Neural cell (in vitro differentiated cells): ENCODE results near the gene FSIP1. TPM values are rescaled to one million over a fixed set of nuclear protein-coding genes. Genes with fewer than 3 reads are reported as not detected.

Experiments used
- H2AFZ ChIP-seq: fragments of 200-600, 300-800 bp; sonication (generic), shearing (Covaris generic); 2 replicates; pipeline ENCODE4 v1.6.0; 2014; ENCODE audit warnings: low read depth, mild to moderate bottlenecking, antibody characterized with exemption, low read length, moderate library complexity
- H3F3A ChIP-seq: fragments of 200-600 bp; shearing (Covaris generic); 2 replicates; pipeline ENCODE4 v1.6.1; 2016; ENCODE audit warnings: mild to moderate bottlenecking, moderate library complexity, mixed read lengths, antibody characterized with exemption, low read length; ENCODE audit not compliant: insufficient read depth, poor library complexity, severe bottlenecking
- H3K27ac ChIP-seq: fragments of 200-600, 300-800 bp; sonication (generic), shearing (Covaris generic); 2 replicates; pipeline ENCODE4 v1.5.1; 2014; ENCODE audit warnings: mild to moderate bottlenecking, low read length, moderate library complexity
- H3K27me3 ChIP-seq: fragments of 300-800, 200-600 bp; sonication (generic), shearing (Covaris generic); 2 replicates; pipeline ENCODE4 v1.6.0; 2014; ENCODE audit warnings: mild to moderate bottlenecking, low read depth, low read length, moderate library complexity; ENCODE audit not compliant: insufficient read depth
- H3K36me3 ChIP-seq: fragments of 300-800, 200-600 bp; sonication (generic), shearing (Covaris generic); 2 replicates; pipeline ENCODE4 v1.5.1; 2014; ENCODE audit warnings: mild to moderate bottlenecking, antibody characterized with exemption, low read length, moderate library complexity; ENCODE audit not compliant: insufficient read depth
- H3K4me2 ChIP-seq: fragments of 300-800, 200-600 bp; sonication (generic), shearing (Covaris generic); 2 replicates; pipeline ENCODE4 v1.6.0; 2014; ENCODE audit warnings: mild to moderate bottlenecking, low read length
- H3K4me3 ChIP-seq: fragments of 300-800, 200-600 bp; sonication (generic), shearing (Covaris generic); 2 replicates; pipeline ENCODE4 v1.5.1; 2014; ENCODE audit warnings: mild to moderate bottlenecking, low read length, moderate library complexity
- H3K79me2 ChIP-seq: fragments of 200-600 bp; shearing (Covaris generic); replicated peaks from 2 replicates; pipeline ENCODE4 v1.6.0; 2014; ENCODE audit warnings: mild to moderate bottlenecking, low read length, moderate library complexity; ENCODE audit not compliant: insufficient read depth
- H3K9ac ChIP-seq: fragments of 300-800, 200-600 bp; sonication (generic), shearing (Covaris generic); 2 replicates; pipeline ENCODE4 v1.6.1; 2016; ENCODE audit warnings: mild to moderate bottlenecking, low read length, mixed read lengths
- H3K9me2 ChIP-seq: fragments of 200-600 bp; shearing (Covaris generic); 2 replicates; pipeline ENCODE4 v1.6.1; 2016; ENCODE audit warnings: mild to moderate bottlenecking, low read length, mixed read lengths; ENCODE audit not compliant: insufficient read depth
- H3K9me3 ChIP-seq: fragments of 200-600, 300-800 bp; sonication (generic), shearing (Covaris generic); 2 replicates; pipeline ENCODE4 v1.6.1; 2016; ENCODE audit warnings: mild to moderate bottlenecking, mixed run types, low read length, moderate library complexity, mixed read lengths
- H4K20me1 ChIP-seq: fragments of 200-600 bp; shearing (Covaris generic); 2 replicates; pipeline ENCODE4 v1.6.1; 2016; ENCODE audit warnings: mild to moderate bottlenecking, mixed run types; ENCODE audit not compliant: insufficient read depth
- CTCF ChIP-seq: fragments of 450-650 bp; IDR thresholded peaks from 2 replicates; pipeline ENCODE4 v1.5.1; 2014; ENCODE audit warnings: antibody characterized with exemption, mild to moderate bottlenecking, moderate library complexity; ENCODE audit not compliant: poor library complexity, severe bottlenecking
- EP300 ChIP-seq: fragments of 450-650 bp; conservative IDR thresholded peaks from 2 replicates; pipeline ENCODE4 v1.6.1; 2014; ENCODE audit warnings: antibody characterized with exemption, mild to moderate bottlenecking, moderate library complexity; ENCODE audit not compliant: poor library complexity, severe bottlenecking
- EZH2 ChIP-seq: fragments of 200-600, 300-800 bp; shearing (Covaris generic), sonication (generic); IDR thresholded peaks from 2 replicates; pipeline ENCODE4 v1.6.1; 2014; ENCODE audit warnings: antibody characterized with exemption, low read length, borderline replicate concordance, mild to moderate bottlenecking; ENCODE audit not compliant: insufficient read depth, poor library complexity, severe bottlenecking
- MXI1 ChIP-seq: fragments of 450-650 bp; conservative IDR thresholded peaks from 2 replicates; pipeline ENCODE4 v1.6.1; 2014; ENCODE audit warnings: antibody characterized with exemption, mild to moderate bottlenecking; ENCODE audit not compliant: poor library complexity, severe bottlenecking
- POLR2AphosphoS5 ChIP-seq: IDR thresholded peaks from 2 replicates; pipeline ENCODE4 v1.6.1; 2012
- RAD21 ChIP-seq: fragments of 450-650 bp; conservative IDR thresholded peaks from 2 replicates; pipeline ENCODE4 v1.6.1; 2014; ENCODE audit warnings: antibody characterized with exemption, mild to moderate bottlenecking, moderate library complexity
- SMC3 ChIP-seq: fragments of 450-650 bp; conservative IDR thresholded peaks from 2 replicates; pipeline ENCODE4 v1.6.1; 2014; ENCODE audit warnings: antibody characterized with exemption, mild to moderate bottlenecking, moderate library complexity; ENCODE audit not compliant: poor library complexity
- TAF1 ChIP-seq: IDR thresholded peaks from 2 replicates; pipeline ENCODE4 v1.6.1; 2012; ENCODE audit warnings: low read depth
- polyA plus RNA-seq: library from polyadenylated mRNA; depleted of rRNA; stranded (reverse); fragments of >200 nt; gene quantifications from 2 replicates; pipeline ENCODE4 v1.2.3, GENCODE V29; 2014
- TF ChIP-seq, protein P1 (sequence below): IDR thresholded peaks from 2 replicates; pipeline ENCODE4 v1.6.1; 2012; ENCODE audit warnings: borderline replicate concordance

FSIP1 gene
- polyA plus RNA-seq, 1 donor from 2014 or later, result 3.8 TPM

DNA sequence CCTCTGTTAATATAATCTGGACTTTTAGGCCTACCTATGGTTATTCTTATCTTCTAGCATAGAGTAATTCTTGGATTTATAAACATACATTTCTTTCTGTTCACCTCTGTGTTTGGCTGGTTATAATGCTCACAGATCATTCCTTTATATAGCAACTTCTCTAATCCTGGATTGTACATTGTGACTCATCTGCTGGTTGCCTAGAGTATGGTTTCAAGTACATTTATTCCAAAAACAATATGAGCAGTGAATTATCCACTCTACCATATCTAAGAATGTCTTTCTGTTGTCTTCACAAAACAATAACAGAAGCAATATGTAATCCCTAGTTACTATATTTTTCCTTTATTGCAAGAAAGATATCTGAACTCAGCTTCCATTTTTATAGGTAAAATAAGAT lies 35.3 kb downstream of the FSIP1 start:
- no peak overlapping the region for H2AFZ ChIP-seq
- H3K9ac ChIP-seq, result no peak overlapping the region
- TF ChIP-seq EZH2 (no peak), MXI1 (no peak), EP300 (no peak), CTCF (no peak), POLR2AphosphoS5 (no peak), TAF1 (no peak), RAD21 (no peak)
- TF ChIP-seq, protein P1, sequence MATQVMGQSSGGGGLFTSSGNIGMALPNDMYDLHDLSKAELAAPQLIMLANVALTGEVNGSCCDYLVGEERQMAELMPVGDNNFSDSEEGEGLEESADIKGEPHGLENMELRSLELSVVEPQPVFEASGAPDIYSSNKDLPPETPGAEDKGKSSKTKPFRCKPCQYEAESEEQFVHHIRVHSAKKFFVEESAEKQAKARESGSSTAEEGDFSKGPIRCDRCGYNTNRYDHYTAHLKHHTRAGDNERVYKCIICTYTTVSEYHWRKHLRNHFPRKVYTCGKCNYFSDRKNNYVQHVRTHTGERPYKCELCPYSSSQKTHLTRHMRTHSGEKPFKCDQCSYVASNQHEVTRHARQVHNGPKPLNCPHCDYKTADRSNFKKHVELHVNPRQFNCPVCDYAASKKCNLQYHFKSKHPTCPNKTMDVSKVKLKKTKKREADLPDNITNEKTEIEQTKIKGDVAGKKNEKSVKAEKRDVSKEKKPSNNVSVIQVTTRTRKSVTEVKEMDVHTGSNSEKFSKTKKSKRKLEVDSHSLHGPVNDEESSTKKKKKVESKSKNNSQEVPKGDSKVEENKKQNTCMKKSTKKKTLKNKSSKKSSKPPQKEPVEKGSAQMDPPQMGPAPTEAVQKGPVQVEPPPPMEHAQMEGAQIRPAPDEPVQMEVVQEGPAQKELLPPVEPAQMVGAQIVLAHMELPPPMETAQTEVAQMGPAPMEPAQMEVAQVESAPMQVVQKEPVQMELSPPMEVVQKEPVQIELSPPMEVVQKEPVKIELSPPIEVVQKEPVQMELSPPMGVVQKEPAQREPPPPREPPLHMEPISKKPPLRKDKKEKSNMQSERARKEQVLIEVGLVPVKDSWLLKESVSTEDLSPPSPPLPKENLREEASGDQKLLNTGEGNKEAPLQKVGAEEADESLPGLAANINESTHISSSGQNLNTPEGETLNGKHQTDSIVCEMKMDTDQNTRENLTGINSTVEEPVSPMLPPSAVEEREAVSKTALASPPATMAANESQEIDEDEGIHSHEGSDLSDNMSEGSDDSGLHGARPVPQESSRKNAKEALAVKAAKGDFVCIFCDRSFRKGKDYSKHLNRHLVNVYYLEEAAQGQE, result no peak
- no peaks in the 10 kb centered on the region for H3K79me2 ChIP-seq
- H3K4me2 ChIP-seq, result no peak overlapping the region
- H3F3A ChIP-seq, result no peaks in the 10 kb centered on the region
- no peak overlapping the region for H3K4me3 ChIP-seq
- H3K9me2 ChIP-seq, result no peaks in the 10 kb centered on the region
- H3K36me3 ChIP-seq, result no peaks in the 10 kb centered on the region
- no peaks in the 10 kb centered on the region for H3K9me3 ChIP-seq
- no peak overlapping the region for H3K27ac ChIP-seq
- H4K20me1 ChIP-seq, result no peaks in the 10 kb centered on the region
- no peaks in the 10 kb centered on the region for H3K27me3 ChIP-seq

GRCh38 chr15:39746714-39747276 lies 35.8 kb downstream of the FSIP1 start:
- no peaks in the 10 kb centered on the region for H3K9me2 ChIP-seq
- H3K4me3 ChIP-seq, result no peak overlapping the region
- H3K4me2 ChIP-seq, result no peak overlapping the region
- no peaks in the 10 kb centered on the region for H3F3A ChIP-seq
- H3K9me3 ChIP-seq, result no peaks in the 10 kb centered on the region
- no peak overlapping the region for H3K27ac ChIP-seq
- H4K20me1 ChIP-seq, result no peaks in the 10 kb centered on the region
- TF ChIP-seq SMC3, result no peak
- TF ChIP-seq EZH2, result no peak
- TF ChIP-seq EP300, result no peak
- TF ChIP-seq, protein P1, result no peak
- no peak for TF ChIP-seq RAD21
- no peak for TF ChIP-seq POLR2AphosphoS5
- TF ChIP-seq TAF1, result no peak
- TF ChIP-seq MXI1, result no peak
- no peak for TF ChIP-seq CTCF
- no peaks in the 10 kb centered on the region for H3K36me3 ChIP-seq
- no peak overlapping the region for H3K9ac ChIP-seq
- no peaks in the 10 kb centered on the region for H3K27me3 ChIP-seq
- no peaks in the 10 kb centered on the region for H3K79me2 ChIP-seq
- no peak overlapping the region for H2AFZ ChIP-seq
